HepG2 (cell line): Measurements from ENCODE around the gene CNTFR. TPM values are rescaled to one million over a fixed set of nuclear protein-coding genes. Genes with fewer than 3 reads are reported as not detected.

Experiments
- AGO2 ChIP-seq: fragments of 200-400 bp; formaldehyde crosslinking; optimal IDR thresholded peaks from 2 replicates; pipeline ENCODE3; 2017; ENCODE audit warnings: mild to moderate bottlenecking, low read depth, low read length, moderate library complexity
- RFXANK ChIP-seq: IDR thresholded peaks from 2 replicates; pipeline ENCODE4 v1.6.1; 2016
- ZNF160 ChIP-seq: sonication (generic); formaldehyde crosslinking; IDR thresholded peaks from 2 replicates; pipeline ENCODE4 v1.8.0; 2022; ENCODE audit warnings: mild to moderate bottlenecking, inconsistent platforms, missing genetic modification reagents
- ZNF33A ChIP-seq: sonication (generic); formaldehyde crosslinking; IDR thresholded peaks from 2 replicates; pipeline ENCODE4 v1.5.1; 2020; ENCODE audit warnings: missing genetic modification reagents, mild to moderate bottlenecking, moderate library complexity, borderline replicate concordance
- ZNF558 ChIP-seq: sonication (generic); formaldehyde crosslinking; IDR thresholded peaks from 2 replicates; pipeline ENCODE4 v1.9.0; 2022; ENCODE audit warnings: mild to moderate bottlenecking, missing genetic modification reagents, borderline replicate concordance
- ZNF761 ChIP-seq: sonication (generic); formaldehyde crosslinking; conservative IDR thresholded peaks from 2 replicates; pipeline ENCODE4 v1.4.0; 2020; ENCODE audit warnings: mild to moderate bottlenecking, missing genetic modification reagents
- polyA plus RNA-seq, 8 experiments: library from polyadenylated mRNA; depleted of rRNA in 3 of 8; stranded (reverse) in 7 of 8; unstranded in 1 of 8; fragments of >200 nt; fragmentation: Illumina TruSeq in 4 of 8; extraction: Trizol in 4 of 8; gene quantifications; 2 replicates each; pipeline versions ENCODE4 v1.2.1 to v1.2.3, GENCODE V29; 2011 to 2016; ENCODE audit warnings: low read depth in 4 of 8, missing spikeins in 1 of 8, mixed read lengths in 1 of 8; ENCODE audit not compliant: insufficient read depth in 1 of 8
- total RNA-seq, 5 experiments: library from RNA; depleted of rRNA; stranded (reverse); fragments of >200 nt; fragmentation: Illumina TruSeq; extraction: Trizol; gene quantifications; 2 replicates each; pipeline ENCODE4 v1.2.3, GENCODE V29; 2016; ENCODE audit warnings: low read depth in 1 of 5
- TF ChIP-seq, protein P1 (sequence below): sonication (generic); formaldehyde crosslinking; IDR thresholded peaks from one replicate; pipeline ENCODE4 v1.5.1; 2020; ENCODE audit warnings: mild to moderate bottlenecking, missing genetic modification reagents; ENCODE audit errors: not compliant biosample characterization
- TF ChIP-seq, protein P2 (sequence below): IDR thresholded peaks from 2 replicates; pipeline ENCODE4 v1.6.1; 2012; ENCODE audit warnings: low read length, improper control_type of control experiment
- TF ChIP-seq, protein P3 (sequence below): sonication (generic); formaldehyde crosslinking; IDR thresholded peaks from 2 replicates; pipeline ENCODE4 v1.9.0; 2022; ENCODE audit warnings: low read depth, missing genetic modification reagents

Gene CNTFR
- total and polyA plus RNA-seq, 2 of the 13 experiments (the other 11 are each of a cell fraction or from before 2014, with no cell fraction given) = not detected

GRCh38 chr9:34637356-34638137 lies 48.0 kb upstream of the CNTFR start, which contains the start of gene SIGMAR1 (continued):
- TF ChIP-seq, protein P1, sequence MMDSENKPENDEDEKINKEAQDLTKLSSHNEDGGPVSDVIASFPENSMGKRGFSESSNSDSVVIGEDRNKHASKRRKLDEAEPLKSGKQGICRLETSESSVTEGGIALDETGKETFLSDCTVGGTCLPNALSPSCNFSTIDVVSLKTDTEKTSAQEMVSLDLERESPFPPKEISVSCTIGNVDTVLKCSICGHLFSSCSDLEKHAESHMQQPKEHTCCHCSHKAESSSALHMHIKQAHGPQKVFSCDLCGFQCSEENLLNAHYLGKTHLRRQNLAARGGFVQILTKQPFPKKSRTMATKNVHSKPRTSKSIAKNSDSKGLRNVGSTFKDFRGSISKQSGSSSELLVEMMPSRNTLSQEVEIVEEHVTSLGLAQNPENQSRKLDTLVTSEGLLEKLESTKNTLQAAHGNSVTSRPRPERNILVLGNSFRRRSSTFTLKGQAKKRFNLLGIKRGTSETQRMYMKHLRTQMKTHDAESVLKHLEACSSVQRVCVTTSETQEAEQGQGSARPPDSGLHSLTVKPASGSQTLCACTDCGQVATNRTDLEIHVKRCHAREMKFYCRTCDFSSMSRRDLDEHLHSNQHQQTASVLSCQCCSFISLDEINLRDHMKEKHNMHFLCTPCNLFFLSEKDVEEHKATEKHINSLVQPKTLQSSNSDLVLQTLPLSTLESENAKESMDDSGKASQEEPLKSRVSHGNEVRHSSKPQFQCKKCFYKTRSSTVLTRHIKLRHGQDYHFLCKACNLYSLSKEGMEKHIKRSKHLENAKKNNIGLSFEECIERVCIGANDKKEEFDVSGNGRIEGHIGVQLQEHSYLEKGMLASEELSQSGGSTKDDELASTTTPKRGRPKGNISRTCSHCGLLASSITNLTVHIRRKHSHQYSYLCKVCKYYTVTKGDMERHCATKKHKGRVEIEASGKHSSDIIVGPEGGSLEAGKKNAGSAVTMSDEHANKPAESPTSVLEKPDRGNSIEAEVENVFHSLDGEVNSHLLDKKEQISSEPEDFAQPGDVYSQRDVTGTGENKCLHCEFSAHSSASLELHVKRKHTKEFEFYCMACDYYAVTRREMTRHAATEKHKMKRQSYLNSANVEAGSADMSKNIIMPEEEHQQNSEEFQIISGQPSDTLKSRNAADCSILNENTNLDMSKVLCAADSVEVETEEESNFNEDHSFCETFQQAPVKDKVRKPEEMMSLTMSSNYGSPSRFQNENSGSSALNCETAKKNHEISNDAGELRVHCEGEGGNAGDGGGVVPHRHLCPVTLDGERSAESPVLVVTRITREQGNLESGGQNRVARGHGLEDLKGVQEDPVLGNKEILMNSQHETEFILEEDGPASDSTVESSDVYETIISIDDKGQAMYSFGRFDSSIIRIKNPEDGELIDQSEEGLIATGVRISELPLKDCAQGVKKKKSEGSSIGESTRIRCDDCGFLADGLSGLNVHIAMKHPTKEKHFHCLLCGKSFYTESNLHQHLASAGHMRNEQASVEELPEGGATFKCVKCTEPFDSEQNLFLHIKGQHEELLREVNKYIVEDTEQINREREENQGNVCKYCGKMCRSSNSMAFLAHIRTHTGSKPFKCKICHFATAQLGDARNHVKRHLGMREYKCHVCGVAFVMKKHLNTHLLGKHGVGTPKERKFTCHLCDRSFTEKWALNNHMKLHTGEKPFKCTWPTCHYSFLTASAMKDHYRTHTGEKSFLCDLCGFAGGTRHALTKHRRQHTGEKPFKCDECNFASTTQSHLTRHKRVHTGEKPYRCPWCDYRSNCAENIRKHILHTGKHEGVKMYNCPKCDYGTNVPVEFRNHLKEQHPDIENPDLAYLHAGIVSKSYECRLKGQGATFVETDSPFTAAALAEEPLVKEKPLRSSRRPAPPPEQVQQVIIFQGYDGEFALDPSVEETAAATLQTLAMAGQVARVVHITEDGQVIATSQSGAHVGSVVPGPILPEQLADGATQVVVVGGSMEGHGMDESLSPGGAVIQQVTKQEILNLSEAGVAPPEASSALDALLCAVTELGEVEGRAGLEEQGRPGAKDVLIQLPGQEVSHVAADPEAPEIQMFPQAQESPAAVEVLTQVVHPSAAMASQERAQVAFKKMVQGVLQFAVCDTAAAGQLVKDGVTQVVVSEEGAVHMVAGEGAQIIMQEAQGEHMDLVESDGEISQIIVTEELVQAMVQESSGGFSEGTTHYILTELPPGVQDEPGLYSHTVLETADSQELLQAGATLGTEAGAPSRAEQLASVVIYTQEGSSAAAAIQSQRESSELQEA = peak; percentile 51
- TF ChIP-seq ZNF160 (CRISPR knock-in tag) (peak; percentile 50; the same call in 1 of the 2 replicates), ZNF33A (CRISPR knock-in tag) (no peak), RFXANK (CRISPR knock-in tag) (0 out of 2 replicates have a peak, but pooled peaks have one; percentile 60), ZNF761 (peak; percentile 53; the same call in 1 of the 2 replicates), AGO2 (peak; percentile 75), ZNF558 (CRISPR knock-in tag) (peak; percentile 39; the same call in 1 of the 2 replicates)
- TF ChIP-seq, protein P2, sequence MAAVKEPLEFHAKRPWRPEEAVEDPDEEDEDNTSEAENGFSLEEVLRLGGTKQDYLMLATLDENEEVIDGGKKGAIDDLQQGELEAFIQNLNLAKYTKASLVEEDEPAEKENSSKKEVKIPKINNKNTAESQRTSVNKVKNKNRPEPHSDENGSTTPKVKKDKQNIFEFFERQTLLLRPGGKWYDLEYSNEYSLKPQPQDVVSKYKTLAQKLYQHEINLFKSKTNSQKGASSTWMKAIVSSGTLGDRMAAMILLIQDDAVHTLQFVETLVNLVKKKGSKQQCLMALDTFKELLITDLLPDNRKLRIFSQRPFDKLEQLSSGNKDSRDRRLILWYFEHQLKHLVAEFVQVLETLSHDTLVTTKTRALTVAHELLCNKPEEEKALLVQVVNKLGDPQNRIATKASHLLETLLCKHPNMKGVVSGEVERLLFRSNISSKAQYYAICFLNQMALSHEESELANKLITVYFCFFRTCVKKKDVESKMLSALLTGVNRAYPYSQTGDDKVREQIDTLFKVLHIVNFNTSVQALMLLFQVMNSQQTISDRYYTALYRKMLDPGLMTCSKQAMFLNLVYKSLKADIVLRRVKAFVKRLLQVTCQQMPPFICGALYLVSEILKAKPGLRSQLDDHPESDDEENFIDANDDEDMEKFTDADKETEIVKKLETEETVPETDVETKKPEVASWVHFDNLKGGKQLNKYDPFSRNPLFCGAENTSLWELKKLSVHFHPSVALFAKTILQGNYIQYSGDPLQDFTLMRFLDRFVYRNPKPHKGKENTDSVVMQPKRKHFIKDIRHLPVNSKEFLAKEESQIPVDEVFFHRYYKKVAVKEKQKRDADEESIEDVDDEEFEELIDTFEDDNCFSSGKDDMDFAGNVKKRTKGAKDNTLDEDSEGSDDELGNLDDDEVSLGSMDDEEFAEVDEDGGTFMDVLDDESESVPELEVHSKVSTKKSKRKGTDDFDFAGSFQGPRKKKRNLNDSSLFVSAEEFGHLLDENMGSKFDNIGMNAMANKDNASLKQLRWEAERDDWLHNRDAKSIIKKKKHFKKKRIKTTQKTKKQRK = no peak
- TF ChIP-seq, protein P3, sequence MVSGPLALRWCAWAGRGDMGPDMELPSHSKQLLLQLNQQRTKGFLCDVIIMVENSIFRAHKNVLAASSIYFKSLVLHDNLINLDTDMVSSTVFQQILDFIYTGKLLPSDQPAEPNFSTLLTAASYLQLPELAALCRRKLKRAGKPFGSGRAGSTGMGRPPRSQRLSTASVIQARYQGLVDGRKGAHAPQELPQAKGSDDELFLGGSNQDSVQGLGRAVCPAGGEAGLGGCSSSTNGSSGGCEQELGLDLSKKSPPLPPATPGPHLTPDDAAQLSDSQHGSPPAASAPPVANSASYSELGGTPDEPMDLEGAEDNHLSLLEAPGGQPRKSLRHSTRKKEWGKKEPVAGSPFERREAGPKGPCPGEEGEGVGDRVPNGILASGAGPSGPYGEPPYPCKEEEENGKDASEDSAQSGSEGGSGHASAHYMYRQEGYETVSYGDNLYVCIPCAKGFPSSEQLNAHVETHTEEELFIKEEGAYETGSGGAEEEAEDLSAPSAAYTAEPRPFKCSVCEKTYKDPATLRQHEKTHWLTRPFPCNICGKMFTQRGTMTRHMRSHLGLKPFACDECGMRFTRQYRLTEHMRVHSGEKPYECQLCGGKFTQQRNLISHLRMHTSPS = peak; percentile 24; the same call in 1 of the 2 replicates
